GM19452 (cell line): ENCODE measurements around the gene TCP11L2.
A peak's percentile ranks its signal among the peaks of the same experiment; 100 is the strongest.
"Not testable (repeated sequence)": the region's sequence is repeated elsewhere in the genome, so short reads cannot be mapped to it uniquely, and the experiment has no call there.

Experiments
- ATAC-seq: cut with Tn5 transposase; IDR thresholded peaks from one replicate; pipeline ENCODE4 v1.9.1; 2021; ENCODE audit not compliant: unreplicated experiment

TCP11L2 gene

GRCh38 chr12:106282457-106283097, 20.0 kb upstream of the TCP11L2 start:
- peak; percentile 56 for ATAC-seq

GRCh38 chr12:106284358-106285105, 18.0 kb upstream of the TCP11L2 start:
- ATAC-seq = no peak

DNA sequence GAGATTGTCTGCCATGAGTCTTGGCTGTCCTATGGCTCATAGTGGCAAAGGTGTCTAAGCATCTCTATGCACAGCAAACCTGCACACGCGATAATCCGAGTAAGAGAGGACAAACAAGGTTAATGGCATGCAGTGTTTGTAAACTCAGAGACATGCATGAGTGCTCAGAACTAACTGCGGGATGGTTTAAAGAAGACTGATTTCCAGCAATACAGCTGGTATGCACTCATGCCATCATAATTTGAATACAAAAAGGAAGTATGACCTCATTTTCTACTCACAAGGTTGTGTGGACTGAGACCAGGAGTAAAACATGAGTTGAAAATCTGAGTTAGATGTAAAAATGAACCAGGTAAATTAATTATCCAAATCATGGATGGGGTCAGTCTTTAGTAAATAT, 16.6 kb upstream of the TCP11L2 start:
- ATAC-seq = no peak

DNA sequence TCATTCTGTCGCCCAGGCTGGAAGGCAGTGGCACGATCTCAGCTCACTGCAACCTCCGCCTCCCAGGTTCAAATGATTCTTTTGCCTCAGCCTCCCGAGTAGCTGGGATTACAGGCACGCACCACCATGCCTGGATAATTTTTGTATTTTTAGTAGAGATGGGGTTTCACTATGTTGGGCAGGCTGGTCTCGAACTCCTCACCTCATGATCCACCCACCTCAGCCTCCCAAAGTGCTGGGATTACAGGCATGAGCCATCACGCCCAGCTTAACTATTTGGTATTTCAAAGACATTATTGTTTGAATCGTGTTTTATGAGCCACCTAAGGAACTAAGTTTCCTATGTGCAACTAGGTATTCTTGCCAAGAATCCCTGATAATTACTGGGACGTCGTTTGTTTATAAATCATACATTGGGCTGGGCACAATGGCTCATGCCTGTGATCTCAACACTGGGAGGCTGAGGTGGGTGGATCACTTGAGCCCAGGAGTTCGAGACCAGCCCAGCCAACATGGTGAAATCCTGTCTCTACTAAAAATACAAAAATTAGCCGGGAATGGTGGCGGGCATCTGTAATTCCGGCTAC, 15.9 kb upstream of the TCP11L2 start:
- ATAC-seq = not testable (repeated sequence)

GRCh38 chr12:106287364-106287763, 15.2 kb upstream of the TCP11L2 start:
- ATAC-seq = no peak

GRCh38 chr12:106288101-106288493, 14.4 kb upstream of the TCP11L2 start:
- no peak for ATAC-seq

- no peak for ATAC-seq
These were observed 13.9 kb upstream of the TCP11L2 start for GRCh38 chr12:106288494-106289195.

DNA sequence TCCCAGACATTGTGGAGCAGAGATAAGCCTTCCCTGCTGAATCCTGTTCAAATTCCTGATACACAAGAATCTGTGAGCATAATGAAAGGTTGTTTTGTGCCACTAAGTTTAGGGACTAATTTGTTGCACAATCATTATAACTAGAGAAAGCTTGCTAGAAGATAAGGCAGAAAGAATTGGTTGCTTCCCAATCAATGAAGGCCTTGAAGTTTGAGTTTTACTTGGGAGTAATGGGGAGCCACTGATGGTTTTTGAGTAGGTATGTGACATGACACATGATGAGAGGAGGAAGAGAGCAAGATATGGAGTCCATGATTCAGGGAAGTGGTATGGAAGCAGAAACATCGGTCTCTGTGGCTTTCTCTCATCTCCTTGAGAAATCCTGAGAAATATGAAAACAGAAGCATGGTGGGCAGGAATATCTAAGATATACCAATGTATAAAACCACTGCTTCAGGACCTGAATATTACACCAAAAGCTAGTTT, 13.3 kb upstream of the TCP11L2 start:
- ATAC-seq = no peak

GRCh38 chr12:106290666-106291065, 11.9 kb upstream of the TCP11L2 start:
- ATAC-seq = no peak

GRCh38 chr12:106291342-106291741, 11.2 kb upstream of the TCP11L2 start:
- no peak for ATAC-seq

DNA sequence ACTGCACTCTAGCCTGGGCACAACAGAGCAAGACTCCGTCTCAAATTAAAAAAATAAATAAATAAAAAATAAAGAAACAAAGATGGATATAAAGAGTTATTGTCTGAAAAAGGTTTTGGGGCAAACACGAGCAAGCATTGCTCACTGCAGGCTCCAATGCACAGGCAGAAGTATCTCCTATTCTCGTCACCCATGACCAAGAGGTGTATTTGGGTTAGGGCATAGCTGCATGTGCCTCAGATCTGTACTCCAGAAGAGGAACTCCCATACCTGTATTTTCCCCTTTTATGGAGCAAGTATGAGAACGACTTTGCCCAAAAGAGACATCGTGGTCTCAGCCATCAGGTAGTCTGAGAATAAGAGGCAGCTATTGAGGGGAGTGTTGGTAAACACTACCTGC, 10.2 kb upstream of the TCP11L2 start:
- no peak for ATAC-seq

DNA sequence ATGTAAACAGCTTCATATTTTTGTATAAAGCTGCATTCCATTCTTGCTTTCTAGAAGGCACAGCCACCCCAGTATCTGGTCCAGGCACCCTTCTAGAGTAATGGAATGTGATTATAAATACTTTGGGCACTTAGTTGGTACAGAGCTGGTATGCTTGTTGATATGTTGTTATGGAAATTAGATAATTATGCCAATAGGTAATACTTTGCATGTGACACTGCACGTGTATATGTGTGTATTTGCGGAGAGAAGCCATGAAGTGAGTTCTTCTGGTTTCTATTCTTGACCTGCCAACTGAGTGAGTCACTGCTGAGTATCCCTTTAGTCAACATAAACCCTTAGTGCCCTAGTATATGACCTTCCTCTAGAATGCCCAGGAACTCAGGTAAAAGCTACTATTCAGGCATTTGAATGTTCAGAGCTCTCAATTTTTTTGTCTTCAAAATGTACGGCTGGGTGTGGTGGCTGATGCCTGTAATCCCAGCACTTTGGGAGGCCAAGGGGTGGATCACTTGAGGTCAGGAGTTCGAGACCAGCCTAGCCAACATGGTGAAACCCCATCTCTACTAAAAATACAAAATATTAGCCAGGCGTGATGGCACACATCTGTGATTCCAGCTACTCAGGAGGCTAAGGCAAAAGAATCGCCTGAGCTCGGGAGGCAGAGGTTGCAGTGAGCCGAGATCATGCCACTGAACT, 6.2 kb upstream of the TCP11L2 start:
- no peak for ATAC-seq

GRCh38 chr12:106297075-106297474, 5.5 kb upstream of the TCP11L2 start:
- ATAC-seq = no peak

DNA sequence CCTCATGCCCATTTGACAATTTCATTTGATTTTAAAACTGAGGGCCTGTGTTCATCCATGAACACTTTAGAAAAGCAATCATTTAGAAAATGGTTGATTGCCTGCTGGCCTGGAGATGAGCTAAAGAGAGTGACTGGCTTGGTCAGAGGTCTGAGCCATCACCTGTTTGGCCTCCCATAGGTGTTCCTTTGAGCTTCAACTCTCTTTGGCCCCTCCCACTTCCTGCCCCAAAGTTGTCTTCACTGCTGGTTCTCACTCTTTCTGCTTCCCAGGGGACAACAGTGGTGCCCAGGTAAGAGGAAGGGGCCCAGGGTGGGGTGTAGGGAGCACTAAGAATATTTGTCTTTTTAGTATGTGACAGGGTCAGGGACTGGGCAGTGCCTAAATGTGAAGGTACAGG, 4.9 kb upstream of the TCP11L2 start:
- no peak for ATAC-seq

GRCh38 chr12:106299202-106299774, 3.2 kb upstream of the TCP11L2 start:
- no peak for ATAC-seq

DNA sequence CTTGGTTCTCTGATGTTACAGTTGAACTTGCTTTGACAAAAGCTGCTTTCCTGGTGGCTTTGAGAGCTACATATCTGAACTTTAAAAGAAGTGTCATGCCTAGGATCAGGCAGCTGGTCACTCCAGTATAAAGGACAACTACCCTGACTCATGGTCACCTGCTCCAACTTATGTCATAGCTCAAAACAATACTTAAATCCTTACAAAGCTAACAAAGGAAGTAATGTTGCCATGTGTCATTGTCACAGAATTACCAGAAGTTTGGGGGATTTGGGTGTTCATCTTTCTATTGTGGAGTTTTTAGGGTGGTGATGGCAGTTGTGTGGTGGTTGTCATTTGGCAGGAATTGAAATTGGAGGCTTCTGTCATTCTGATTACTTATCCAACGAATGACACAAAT, 1.8 kb upstream of the TCP11L2 start:
- no peak for ATAC-seq

GRCh38 chr12:106301241-106301610, 1.3 kb upstream of the TCP11L2 start:
- no peak for ATAC-seq

GRCh38 chr12:106301611-106302321, 767 bp upstream of the TCP11L2 start:
- ATAC-seq = peak; percentile 52

- no peak for ATAC-seq
These were observed 778 bp downstream of the TCP11L2 start for GRCh38 chr12:106303202-106303820.

DNA sequence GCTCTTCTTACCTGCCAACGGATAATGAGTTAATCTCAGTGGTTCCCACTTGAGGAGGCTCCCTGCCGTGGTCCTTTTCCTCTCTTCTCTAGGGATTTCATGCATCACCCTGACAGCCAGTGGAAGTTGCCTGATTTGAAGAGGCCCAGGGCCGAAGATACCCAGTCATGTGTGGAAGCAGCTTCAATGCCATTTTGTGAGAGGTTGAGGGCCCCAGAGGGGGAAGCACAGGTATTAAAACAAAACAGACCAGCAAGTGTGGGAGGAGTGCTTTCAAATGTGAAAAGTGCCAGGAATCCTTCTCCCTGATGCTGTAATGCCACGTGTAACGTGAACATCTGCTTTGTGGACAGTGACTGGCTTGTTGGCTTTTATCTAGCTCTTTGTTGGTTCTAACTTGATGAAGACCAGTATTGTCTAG, 1.5 kb downstream of the TCP11L2 start:
- no peak for ATAC-seq
